Liver (tissue), 9 donors: ENCODE measurements around the gene SPOCK2. TPM values are rescaled to one million over a fixed set of nuclear protein-coding genes. Genes with fewer than 3 reads are reported as not detected.
A peak's percentile ranks its signal among the peaks of the same experiment; 100 is the strongest.

Source experiments
- DNase-seq: peaks from one replicate; pipeline ENCODE4 v3.0.0-alpha.2; 2017; ENCODE audit warnings: low spot score
- H3K27ac ChIP-seq, 2 donors: one replicate each; pipeline ENCODE4 v1.7.0; 2013; ENCODE audit warnings: inconsistent platforms in 2 of 2, low read length in 2 of 2, control low read depth in 1 of 2, low read depth in 1 of 2, mild to moderate bottlenecking in 1 of 2
- H3K27me3 ChIP-seq, 4 donors: one replicate each; pipeline versions ENCODE4 v1.6.1 to v1.7.0; 2013; ENCODE audit warnings: low read length in 3 of 4, inconsistent platforms in 1 of 4, mild to moderate bottlenecking in 1 of 4, moderate library complexity in 1 of 4; ENCODE audit not compliant: control insufficient read depth in 4 of 4, insufficient read depth in 4 of 4
- H3K36me3 ChIP-seq, 4 donors: one replicate each; pipeline versions ENCODE4 v1.6.1 to v1.7.0; 2013; ENCODE audit warnings: low read length in 3 of 4, mild to moderate bottlenecking in 3 of 4, low read depth in 1 of 4, moderate library complexity in 1 of 4; ENCODE audit not compliant: control insufficient read depth in 4 of 4, insufficient read depth in 3 of 4
- H3K4me1 ChIP-seq, 4 donors: one replicate each; pipeline versions ENCODE4 v1.6.1 to v1.7.0; 2013; ENCODE audit warnings: low read length in 3 of 4, mild to moderate bottlenecking in 3 of 4, moderate library complexity in 1 of 4; ENCODE audit not compliant: control insufficient read depth in 4 of 4, insufficient read depth in 4 of 4
- H3K4me3 ChIP-seq, 3 donors: one replicate each; pipeline versions ENCODE4 v1.6.1 to v1.7.0; 2013; ENCODE audit warnings: low read length in 3 of 3, control low read depth in 1 of 3, low read depth in 1 of 3, mild to moderate bottlenecking in 1 of 3
- H3K9ac ChIP-seq, 2 donors: one replicate each; pipeline ENCODE4 v1.7.0; 2013; ENCODE audit warnings: low read length in 2 of 2, mild to moderate bottlenecking in 2 of 2, moderate library complexity in 2 of 2, control low read depth in 1 of 2, low read depth in 1 of 2
- H3K9me3 ChIP-seq, 4 donors: one replicate each; pipeline versions ENCODE4 v1.6.1 to v1.7.0; 2013; ENCODE audit warnings: low read length in 3 of 4; ENCODE audit not compliant: control insufficient read depth in 4 of 4
- FOXA1 ChIP-seq: IDR thresholded peaks from 2 replicates; pipeline ENCODE4 v1.6.1; 2016; ENCODE audit warnings: antibody characterized with exemption
- FOXA2 ChIP-seq: IDR thresholded peaks from 2 replicates; pipeline ENCODE4 v1.6.1; 2016; ENCODE audit warnings: antibody characterized with exemption
- NR2F2 ChIP-seq: IDR thresholded peaks from 2 replicates; pipeline ENCODE4 v1.6.1; 2016; ENCODE audit warnings: antibody characterized with exemption
- RXRA ChIP-seq, 2 donors: IDR thresholded peaks; 2 replicates each; pipeline ENCODE4 v1.6.1; 2017 to 2018; ENCODE audit warnings: antibody characterized with exemption in 2 of 2, mild to moderate bottlenecking in 1 of 2
- SP1 ChIP-seq: IDR thresholded peaks from 2 replicates; pipeline ENCODE4 v1.6.1; 2018; ENCODE audit warnings: antibody characterized with exemption, mild to moderate bottlenecking
- TAF1 ChIP-seq: conservative IDR thresholded peaks from 2 replicates; pipeline ENCODE4 v1.6.1; 2016; ENCODE audit warnings: antibody characterized with exemption, mild to moderate bottlenecking
- YY1 ChIP-seq: IDR thresholded peaks from 2 replicates; pipeline ENCODE4 v1.6.1; 2016; ENCODE audit warnings: antibody characterized with exemption, mild to moderate bottlenecking
- ZBTB33 ChIP-seq: IDR thresholded peaks from 2 replicates; pipeline ENCODE4 v1.6.1; 2016; ENCODE audit warnings: antibody characterized with exemption
- WGBS: extraction: QIAGEN DNeasy Blood & Tissue Kit; methylation state at CpG from one replicate; pipeline ENCODE4 v1.1.7; 2013; 5-methylcytosine and 5-hydroxymethylcytosine counted together
- polyA plus RNA-seq, 2 donors: library from polyadenylated mRNA; stranded (reverse) in 1 of 2; unstranded in 1 of 2; fragments of 200-250 nt in 1 of 2; fragments of >200 nt in 1 of 2; fragmentation: Nextera tagmentation in 1 of 2; extraction: Ambion mirVana in 1 of 2; gene quantifications; one replicate each; pipeline versions ENCODE4 v1.2.1 to v1.2.3, GENCODE V29; 2013 to 2015
- total RNA-seq, 2 donors: library from RNA; depleted of rRNA; stranded (reverse); fragments of >200 nt; gene quantifications; one replicate each; pipeline ENCODE4 v1.2.3, GENCODE V29; 2014
- TF ChIP-seq, protein P1 (sequence below): IDR thresholded peaks from 2 replicates; pipeline ENCODE4 v1.6.1; 2016; ENCODE audit warnings: antibody characterized with exemption, mild to moderate bottlenecking
- TF ChIP-seq, protein P2 (sequence below): IDR thresholded peaks from 2 replicates; pipeline ENCODE4 v1.6.1; 2016; ENCODE audit warnings: antibody characterized with exemption
- TF ChIP-seq, protein P3 (sequence below): fragments of 150-350 bp; IDR thresholded peaks from 2 replicates; pipeline ENCODE4 v1.5.1; 2017; ENCODE audit warnings: improper control_type of control experiment, low read depth, low read length; ENCODE audit not compliant: missing input control
- donor health status: healthy.
- donor health status: healthy.
- donor health status: healthy.
- donor health status: healthy.
- donor health status: healthy.

The SPOCK2 gene
- total and polyA plus RNA-seq, 4 donors = 0.36 to 1.7 (median 0.64) TPM

- Histone ChIP-seq H3K9me3 (no peaks in the 10 kb centered on the region), H3K4me3 (no peak overlapping the region), H3K27me3 (peaks cover 0 to 2% (median 0%) of the 10 kb centered on the region in 4 donors), H3K4me1 (no peaks in the 10 kb centered on the region), H3K9ac (no peak overlapping the region), H3K36me3 (no peaks in the 10 kb centered on the region), H3K27ac (no peak overlapping the region)
- TF ChIP-seq FOXA2 (no peak), NR2F2 (no peak), RXRA (IDR thresholded peaks at IDR 0.05) (no peak), ZBTB33 (no peak), YY1 (no peak), TAF1 (no peak)
- TF ChIP-seq, protein P1, sequence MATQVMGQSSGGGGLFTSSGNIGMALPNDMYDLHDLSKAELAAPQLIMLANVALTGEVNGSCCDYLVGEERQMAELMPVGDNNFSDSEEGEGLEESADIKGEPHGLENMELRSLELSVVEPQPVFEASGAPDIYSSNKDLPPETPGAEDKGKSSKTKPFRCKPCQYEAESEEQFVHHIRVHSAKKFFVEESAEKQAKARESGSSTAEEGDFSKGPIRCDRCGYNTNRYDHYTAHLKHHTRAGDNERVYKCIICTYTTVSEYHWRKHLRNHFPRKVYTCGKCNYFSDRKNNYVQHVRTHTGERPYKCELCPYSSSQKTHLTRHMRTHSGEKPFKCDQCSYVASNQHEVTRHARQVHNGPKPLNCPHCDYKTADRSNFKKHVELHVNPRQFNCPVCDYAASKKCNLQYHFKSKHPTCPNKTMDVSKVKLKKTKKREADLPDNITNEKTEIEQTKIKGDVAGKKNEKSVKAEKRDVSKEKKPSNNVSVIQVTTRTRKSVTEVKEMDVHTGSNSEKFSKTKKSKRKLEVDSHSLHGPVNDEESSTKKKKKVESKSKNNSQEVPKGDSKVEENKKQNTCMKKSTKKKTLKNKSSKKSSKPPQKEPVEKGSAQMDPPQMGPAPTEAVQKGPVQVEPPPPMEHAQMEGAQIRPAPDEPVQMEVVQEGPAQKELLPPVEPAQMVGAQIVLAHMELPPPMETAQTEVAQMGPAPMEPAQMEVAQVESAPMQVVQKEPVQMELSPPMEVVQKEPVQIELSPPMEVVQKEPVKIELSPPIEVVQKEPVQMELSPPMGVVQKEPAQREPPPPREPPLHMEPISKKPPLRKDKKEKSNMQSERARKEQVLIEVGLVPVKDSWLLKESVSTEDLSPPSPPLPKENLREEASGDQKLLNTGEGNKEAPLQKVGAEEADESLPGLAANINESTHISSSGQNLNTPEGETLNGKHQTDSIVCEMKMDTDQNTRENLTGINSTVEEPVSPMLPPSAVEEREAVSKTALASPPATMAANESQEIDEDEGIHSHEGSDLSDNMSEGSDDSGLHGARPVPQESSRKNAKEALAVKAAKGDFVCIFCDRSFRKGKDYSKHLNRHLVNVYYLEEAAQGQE = no peak
- TF ChIP-seq, protein P2, sequence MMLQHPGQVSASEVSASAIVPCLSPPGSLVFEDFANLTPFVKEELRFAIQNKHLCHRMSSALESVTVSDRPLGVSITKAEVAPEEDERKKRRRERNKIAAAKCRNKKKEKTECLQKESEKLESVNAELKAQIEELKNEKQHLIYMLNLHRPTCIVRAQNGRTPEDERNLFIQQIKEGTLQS = no peak
- 83% methylated on average over 6 of the region's 6 CpGs for WGBS
- DNase-seq = no peak
Observed at GRCh38 chr10:72022228-72022627, 66.1 kb downstream of the SPOCK2 start.

GRCh38 chr10:72020914-72021809 is 67.2 kb downstream of the SPOCK2 start:
- TF ChIP-seq NR2F2 (peak; percentile 89), SP1 (peak; percentile 18), FOXA1 (no peak)
- TF ChIP-seq, protein P2 = no peak
- TF ChIP-seq, protein P3, sequence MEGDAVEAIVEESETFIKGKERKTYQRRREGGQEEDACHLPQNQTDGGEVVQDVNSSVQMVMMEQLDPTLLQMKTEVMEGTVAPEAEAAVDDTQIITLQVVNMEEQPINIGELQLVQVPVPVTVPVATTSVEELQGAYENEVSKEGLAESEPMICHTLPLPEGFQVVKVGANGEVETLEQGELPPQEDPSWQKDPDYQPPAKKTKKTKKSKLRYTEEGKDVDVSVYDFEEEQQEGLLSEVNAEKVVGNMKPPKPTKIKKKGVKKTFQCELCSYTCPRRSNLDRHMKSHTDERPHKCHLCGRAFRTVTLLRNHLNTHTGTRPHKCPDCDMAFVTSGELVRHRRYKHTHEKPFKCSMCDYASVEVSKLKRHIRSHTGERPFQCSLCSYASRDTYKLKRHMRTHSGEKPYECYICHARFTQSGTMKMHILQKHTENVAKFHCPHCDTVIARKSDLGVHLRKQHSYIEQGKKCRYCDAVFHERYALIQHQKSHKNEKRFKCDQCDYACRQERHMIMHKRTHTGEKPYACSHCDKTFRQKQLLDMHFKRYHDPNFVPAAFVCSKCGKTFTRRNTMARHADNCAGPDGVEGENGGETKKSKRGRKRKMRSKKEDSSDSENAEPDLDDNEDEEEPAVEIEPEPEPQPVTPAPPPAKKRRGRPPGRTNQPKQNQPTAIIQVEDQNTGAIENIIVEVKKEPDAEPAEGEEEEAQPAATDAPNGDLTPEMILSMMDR = no peak
- no peak for DNase-seq
- no peak overlapping the region for H3K27ac ChIP-seq
- WGBS = 74% methylated on average over 9 of the region's 9 CpGs
- no peaks in the 10 kb centered on the region for H3K9me3 ChIP-seq
- no peak overlapping the region for H3K4me3 ChIP-seq
- no peaks in the 10 kb centered on the region for H3K36me3 ChIP-seq
- no peaks in the 10 kb centered on the region for H3K4me1 ChIP-seq
- H3K9ac ChIP-seq = no peak overlapping the region
- H3K27me3 ChIP-seq = peaks cover 0 to 2% (median 0%) of the 10 kb centered on the region in 4 donors
